Karpas-422 (cell line): ENCODE data around the gene FXYD5. TPM values are rescaled to one million over a fixed set of nuclear protein-coding genes. Genes with fewer than 3 reads are reported as not detected.

Experiments
- DNase-seq: peaks from one replicate; pipeline ENCODE4 v3.0.0-alpha.2; 2015
- H2AFZ ChIP-seq: fragments of 200-600 bp; sonication (generic); 2 replicates; pipeline ENCODE4 v1.6.1; 2014; ENCODE audit warnings: antibody characterized with exemption, low read length, mixed read lengths
- H3K27ac ChIP-seq: fragments of 200-600 bp; sonication (generic); 2 replicates; pipeline ENCODE4 v1.5.1; 2014; ENCODE audit warnings: mild to moderate bottlenecking, low read length, moderate library complexity
- H3K27me3 ChIP-seq: fragments of 200-600 bp; sonication (generic); 2 replicates; pipeline ENCODE4 v1.6.1; 2014; ENCODE audit warnings: low read length, mixed read lengths
- H3K36me3 ChIP-seq: fragments of 200-600 bp; sonication (generic); 2 replicates; pipeline ENCODE4 v1.6.1; 2014; ENCODE audit warnings: low read length, mixed read lengths; ENCODE audit not compliant: insufficient read depth
- H3K4me1 ChIP-seq: fragments of 200-600 bp; sonication (generic); 2 replicates; pipeline ENCODE4 v1.6.1; 2014; ENCODE audit warnings: mild to moderate bottlenecking, low read length, mixed read lengths
- H3K4me2 ChIP-seq: fragments of 200-600 bp; sonication (generic); 2 replicates; pipeline ENCODE4 v1.6.1; 2014; ENCODE audit warnings: low read length, low read depth, mild to moderate bottlenecking; ENCODE audit not compliant: poor library complexity, severe bottlenecking
- H3K4me3 ChIP-seq: fragments of 200-600 bp; sonication (generic); 2 replicates; pipeline ENCODE4 v1.5.1; 2014; ENCODE audit warnings: mild to moderate bottlenecking, antibody characterized with exemption, low read length, mixed read lengths
- H3K79me2 ChIP-seq: fragments of 200-600 bp; sonication (generic); 2 replicates; pipeline ENCODE4 v1.6.1; 2014; ENCODE audit warnings: mild to moderate bottlenecking, low read length, mixed read lengths
- H3K9ac ChIP-seq: fragments of 200-600 bp; sonication (generic); 2 replicates; pipeline ENCODE4 v1.6.0; 2014; ENCODE audit warnings: low read length
- H3K9me2 ChIP-seq: fragments of 200-600 bp; sonication (generic), shearing (Covaris generic); replicated peaks from 2 replicates; pipeline ENCODE4 v1.6.0; 2014; ENCODE audit warnings: mild to moderate bottlenecking, low read length, moderate library complexity; ENCODE audit not compliant: insufficient read depth
- H3K9me3 ChIP-seq: fragments of 300-700, 200-600 bp; sonication (generic); 2 replicates; pipeline ENCODE4 v1.6.1; 2014; ENCODE audit warnings: low read length, mixed read lengths
- H4K20me1 ChIP-seq: fragments of 200-600 bp; sonication (generic); 2 replicates; pipeline ENCODE4 v1.6.1; 2014; ENCODE audit warnings: mild to moderate bottlenecking, antibody characterized with exemption, low read length, low read depth; ENCODE audit not compliant: insufficient read depth
- total RNA-seq: library from RNA; depleted of rRNA; stranded (reverse); fragments of >200 nt; shearing (Covaris generic); gene quantifications from 2 replicates; pipeline ENCODE4 v1.2.3, GENCODE V29; 2014; ENCODE audit warnings: low replicate concordance

FXYD5 gene
- total RNA-seq, 1 experiment from 2014 or later, result 134 TPM

GRCh38 chr19:35138305-35138892 is 16.1 kb upstream of the FXYD5 start, which contains the start of gene FXYD1:
FXYD1 (plus strand) TSS chr19:35138824; CDS start chr19:35140080, 1,256 bp downstream.
- no peak within 1 kb of the TSS for H3K9ac ChIP-seq
- H4K20me1 ChIP-seq, result no peaks in the 10 kb centered on the region
- no peaks in the 10 kb centered on the region for H3K79me2 ChIP-seq
- no peaks in the 10 kb centered on the region for H3K36me3 ChIP-seq
- H3K9me3 ChIP-seq, result no peaks in the 10 kb centered on the region
- no peaks in the 10 kb centered on the region for H3K27me3 ChIP-seq
- H2AFZ ChIP-seq, result no peak within 1 kb of the TSS
- peaks cover 18% of the 10 kb centered on the region for H3K4me1 ChIP-seq
- H3K9me2 ChIP-seq, result no peaks in the 10 kb centered on the region
- H3K4me2 ChIP-seq, result no peak within 1 kb of the TSS
- no peak within 1 kb of the TSS for H3K4me3 ChIP-seq
- no peak within 1 kb of the TSS for H3K27ac ChIP-seq
- DNase-seq, result no peak

GRCh38 chr19:35140207-35140961 is 14.2 kb upstream of the FXYD5 start:
- Histone ChIP-seq H3K9me3 (no peaks in the 10 kb centered on the region), H3K4me3 (no peak overlapping the region), H3K4me1 (peaks cover 18% of the 10 kb centered on the region), H3K9ac (no peak overlapping the region), H2AFZ (no peak overlapping the region), H3K9me2 (no peaks in the 10 kb centered on the region), H3K79me2 (no peaks in the 10 kb centered on the region), H4K20me1 (no peaks in the 10 kb centered on the region), H3K27me3 (no peaks in the 10 kb centered on the region), H3K27ac (no peak overlapping the region), H3K4me2 (no peak overlapping the region), H3K36me3 (no peaks in the 10 kb centered on the region)
- DNase-seq, result no peak

DNA sequence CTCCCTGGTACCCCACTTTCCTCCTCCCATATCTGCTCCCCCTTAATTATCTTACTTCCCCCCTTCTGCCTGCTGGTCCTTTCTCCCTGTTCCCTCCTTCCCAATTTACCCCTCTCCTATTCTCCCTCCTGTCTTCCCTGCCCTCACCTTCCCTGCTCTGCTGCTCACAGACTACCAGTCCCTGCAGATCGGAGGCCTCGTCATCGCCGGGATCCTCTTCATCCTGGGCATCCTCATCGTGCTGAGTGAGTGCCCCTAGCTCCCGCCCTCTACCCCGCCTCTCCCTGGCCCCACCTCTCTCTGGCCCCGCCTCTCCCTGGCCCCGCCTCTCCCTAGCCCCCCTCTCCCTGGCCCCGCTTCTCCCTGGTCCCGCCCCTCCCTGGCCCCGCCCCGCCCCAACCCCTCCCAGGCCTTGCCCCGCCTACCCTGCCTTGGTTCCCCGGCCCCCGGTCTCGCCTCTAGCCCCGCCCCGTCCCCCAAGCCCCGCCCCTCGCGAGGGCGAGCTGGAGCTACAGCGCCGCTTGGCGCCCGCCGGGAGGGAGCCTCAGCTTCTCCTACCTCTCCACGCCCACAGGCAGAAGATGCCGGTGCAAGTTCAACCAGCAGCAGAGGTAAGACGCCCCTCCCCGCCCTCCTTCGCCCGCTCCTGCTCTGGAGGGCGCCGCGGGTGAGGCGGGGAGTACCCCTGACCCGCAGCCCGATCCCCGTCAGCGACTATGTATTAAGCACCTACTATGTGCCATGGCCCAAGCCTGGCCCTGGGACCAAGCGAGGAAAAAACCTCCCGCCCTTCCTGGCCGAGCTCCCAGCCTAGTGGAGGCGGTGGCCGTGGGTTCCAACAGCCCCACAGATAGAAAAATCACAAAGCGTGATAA is 13.3 kb upstream of the FXYD5 start:
- H3K9me3 ChIP-seq, result no peaks in the 10 kb centered on the region
- H3K9ac ChIP-seq, result peak overlapping the region; percentile 29
- H3K4me3 ChIP-seq, result peak overlapping the region; percentile 35; the same call in 1 of the 2 replicates
- no peaks in the 10 kb centered on the region for H3K9me2 ChIP-seq
- H3K27ac ChIP-seq, result no peak overlapping the region
- no peaks in the 10 kb centered on the region for H3K27me3 ChIP-seq
- H3K4me2 ChIP-seq, result peak overlapping the region; percentile 54
- peak overlapping the region; percentile 43; the same call in 1 of the 2 replicates for H2AFZ ChIP-seq
- no peaks in the 10 kb centered on the region for H3K36me3 ChIP-seq
- H3K4me1 ChIP-seq, result peaks cover 18% of the 10 kb centered on the region
- no peaks in the 10 kb centered on the region for H4K20me1 ChIP-seq
- no peaks in the 10 kb centered on the region for H3K79me2 ChIP-seq
- peak; percentile 97 for DNase-seq

GRCh38 chr19:35141837-35142605 is 12.5 kb upstream of the FXYD5 start:
- Histone ChIP-seq H3K36me3 (no peaks in the 10 kb centered on the region), H3K4me2 (peak overlapping the region; percentile 54), H3K4me3 (peak overlapping the region; percentile 35; the same call in 1 of the 2 replicates), H3K79me2 (no peaks in the 10 kb centered on the region), H3K9me2 (no peaks in the 10 kb centered on the region), H3K27ac (no peak overlapping the region), H3K27me3 (no peaks in the 10 kb centered on the region), H3K9me3 (no peaks in the 10 kb centered on the region), H3K4me1 (peaks cover 18% of the 10 kb centered on the region), H4K20me1 (no peaks in the 10 kb centered on the region), H3K9ac (peak overlapping the region; percentile 29), H2AFZ (peak overlapping the region; percentile 43; the same call in 1 of the 2 replicates)
- peak; percentile 60 for DNase-seq

- peaks cover 18% of the 10 kb centered on the region for H3K4me1 ChIP-seq
- no peaks in the 10 kb centered on the region for H3K36me3 ChIP-seq
- H3K27ac ChIP-seq, result no peak overlapping the region
- no peaks in the 10 kb centered on the region for H3K27me3 ChIP-seq
- no peak overlapping the region for H3K9ac ChIP-seq
- no peak overlapping the region for H3K4me3 ChIP-seq
- H3K9me2 ChIP-seq, result no peaks in the 10 kb centered on the region
- no peak overlapping the region for H2AFZ ChIP-seq
- no peaks in the 10 kb centered on the region for H3K9me3 ChIP-seq
- no peaks in the 10 kb centered on the region for H4K20me1 ChIP-seq
- H3K79me2 ChIP-seq, result no peaks in the 10 kb centered on the region
- no peak overlapping the region for H3K4me2 ChIP-seq
- DNase-seq, result peak; percentile 89
Measured at GRCh38 chr19:35142606-35143230, 11.8 kb upstream of the FXYD5 start.

- no peaks in the 10 kb centered on the region for H4K20me1 ChIP-seq
- no peaks in the 10 kb centered on the region for H3K79me2 ChIP-seq
- H3K4me2 ChIP-seq, result no peak within 1 kb of the TSS
- H3K4me1 ChIP-seq, result peaks cover 18% of the 10 kb centered on the region
- no peaks in the 10 kb centered on the region for H3K27me3 ChIP-seq
- H3K36me3 ChIP-seq, result no peaks in the 10 kb centered on the region
- no peaks in the 10 kb centered on the region for H3K9me2 ChIP-seq
- H2AFZ ChIP-seq, result no peak within 1 kb of the TSS
- H3K27ac ChIP-seq, result no peak within 1 kb of the TSS
- DNase-seq, result no peak
- no peak within 1 kb of the TSS for H3K9ac ChIP-seq
- H3K4me3 ChIP-seq, result no peak within 1 kb of the TSS
- H3K9me3 ChIP-seq, result no peaks in the 10 kb centered on the region
Measured at GRCh38 chr19:35143231-35143715, 11.3 kb upstream of the FXYD5 start, which contains the start of gene FXYD7. FXYD7 (plus strand) TSS chr19:35143255; CDS start chr19:35143334, 79 bp downstream.

DNA sequence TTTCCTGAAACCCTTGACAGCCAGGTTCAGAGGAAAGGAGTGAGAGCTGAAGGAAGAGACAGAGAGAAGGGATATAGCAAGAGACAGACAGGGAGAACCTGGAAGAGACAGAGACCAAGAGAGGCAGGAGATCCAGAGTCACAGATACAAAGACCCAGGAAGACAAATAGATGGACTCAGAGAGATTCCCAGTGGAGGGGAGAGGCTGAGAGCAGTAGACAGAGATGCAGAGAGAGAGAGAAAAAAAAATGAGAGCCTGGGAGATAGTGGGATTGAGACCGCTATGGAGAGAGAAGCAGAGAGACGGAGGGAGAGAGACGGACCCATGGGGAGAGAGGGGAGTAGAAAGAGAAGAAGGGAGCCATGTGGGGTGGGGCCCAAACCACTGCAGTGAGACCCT is 10.7 kb upstream of the FXYD5 start:
- H3K79me2 ChIP-seq, result no peaks in the 10 kb centered on the region
- peaks cover 18% of the 10 kb centered on the region for H3K4me1 ChIP-seq
- no peaks in the 10 kb centered on the region for H3K9me2 ChIP-seq
- H2AFZ ChIP-seq, result no peak overlapping the region
- H4K20me1 ChIP-seq, result no peaks in the 10 kb centered on the region
- H3K4me2 ChIP-seq, result no peak overlapping the region
- H3K9me3 ChIP-seq, result no peaks in the 10 kb centered on the region
- no peak overlapping the region for H3K9ac ChIP-seq
- H3K36me3 ChIP-seq, result no peaks in the 10 kb centered on the region
- no peak overlapping the region for H3K4me3 ChIP-seq
- H3K27me3 ChIP-seq, result no peaks in the 10 kb centered on the region
- no peak overlapping the region for H3K27ac ChIP-seq
- no peak for DNase-seq
